Lower leg skin (tissue), 3 donors: ENCODE data around the gene P3H3.

Source experiments
- CTCF ChIP-seq, 3 donors: fragments of 450-650 bp; IDR thresholded peaks; one replicate each; pipeline ENCODE4 v1.5.1; 2016; ENCODE audit warnings: antibody characterized with exemption in 3 of 3, mild to moderate bottlenecking in 3 of 3, moderate library complexity in 2 of 3
- POLR2A ChIP-seq, 2 donors: fragments of 450-650 bp; IDR thresholded peaks; one replicate each; pipeline ENCODE4 v1.6.1; 2016 to 2017; ENCODE audit warnings: antibody characterized with exemption in 2 of 2, mild to moderate bottlenecking in 1 of 2, moderate library complexity in 1 of 2

- TF ChIP-seq CTCF (IDR thresholded peaks at IDR 0.05) (no peak), POLR2A (IDR thresholded peaks at IDR 0.05) (no peak)
Observed at GRCh38 chr12:6834873-6835272, 6.7 kb downstream of the P3H3 start.
